ENCODE data around the gene GALC. TPM values are rescaled to one million over a fixed set of nuclear protein-coding genes. Genes with fewer than 3 reads are reported as not detected.

GALC gene
- total RNA-seq, 2 donors from 2014 or later = 22.9 to 24.0 TPM

- no peaks in the 10 kb centered on the region for H3K9me3 ChIP-seq
- ATAC-seq (ENCODE audit: insufficient number of reproducible peaks, low FRiP score, low read depth) (no peak), DNase-seq (ENCODE audit: low spot score) (no peak)
- H3K27ac ChIP-seq = no peak overlapping the region
- H3K36me3 ChIP-seq = no peaks in the 10 kb centered on the region
- TF ChIP-seq CTCF (IDR thresholded peaks at IDR 0.05) = no peak
- H3K4me1 ChIP-seq (ENCODE audit: control insufficient read depth in 1 of 2, low read depth in 2 of 2) = no peaks in the 10 kb centered on the region
- H3K4me3 ChIP-seq = no peak overlapping the region
- no peaks in the 10 kb centered on the region for H3K27me3 ChIP-seq (replicated peaks; ENCODE audit: insufficient read depth)
Measured at GRCh38 chr14:88003425-88003824, 10.4 kb upstream of the GALC start.

GRCh38 chr14:88002421-88003075 lies 9.6 kb upstream of the GALC start:
- Histone ChIP-seq H3K4me3 (no peak overlapping the region), H3K27me3 (replicated peaks; ENCODE audit: insufficient read depth) (no peaks in the 10 kb centered on the region), H3K36me3 (no peaks in the 10 kb centered on the region), H3K9me3 (no peaks in the 10 kb centered on the region), H3K4me1 (ENCODE audit: control insufficient read depth in 1 of 2, low read depth in 2 of 2) (no peaks in the 10 kb centered on the region), H3K27ac (no peak overlapping the region)
- DNase-seq (ENCODE audit: low spot score) (no peak), ATAC-seq (ENCODE audit: insufficient number of reproducible peaks, low FRiP score, low read depth) (no peak)
- no peak for TF ChIP-seq CTCF (IDR thresholded peaks at IDR 0.05)

GRCh38 chr14:87999277-87999676 lies 6.3 kb upstream of the GALC start:
- no peaks in the 10 kb centered on the region for H3K27me3 ChIP-seq (replicated peaks; ENCODE audit: insufficient read depth)
- no peaks in the 10 kb centered on the region for H3K4me1 ChIP-seq (ENCODE audit: control insufficient read depth in 1 of 2, low read depth in 2 of 2)
- no peak for DNase-seq (ENCODE audit: low spot score)
- H3K36me3 ChIP-seq = no peaks in the 10 kb centered on the region
- no peak for ATAC-seq (ENCODE audit: insufficient number of reproducible peaks, low FRiP score, low read depth)
- no peak overlapping the region for H3K27ac ChIP-seq
- H3K4me3 ChIP-seq = no peak overlapping the region
- TF ChIP-seq CTCF (IDR thresholded peaks at IDR 0.05) = no peak
- H3K9me3 ChIP-seq = no peaks in the 10 kb centered on the region

- no peak overlapping the region for H3K27ac ChIP-seq
- H3K9me3 ChIP-seq = no peaks in the 10 kb centered on the region
- TF ChIP-seq CTCF (IDR thresholded peaks at IDR 0.05) = no peak
- no peak overlapping the region for H3K4me3 ChIP-seq
- no peaks in the 10 kb centered on the region for H3K36me3 ChIP-seq
- ATAC-seq (ENCODE audit: insufficient number of reproducible peaks, low FRiP score, low read depth) (no peak), DNase-seq (ENCODE audit: low spot score) (no peak)
- H3K4me1 ChIP-seq (ENCODE audit: control insufficient read depth in 1 of 2, low read depth in 2 of 2) = peaks cover 0 to 7% of the 10 kb centered on the region in 2 donors
- H3K27me3 ChIP-seq (replicated peaks; ENCODE audit: insufficient read depth) = no peaks in the 10 kb centered on the region
Measured at GRCh38 chr14:87998482-87998881, 5.5 kb upstream of the GALC start.

GRCh38 chr14:87996291-87996592 lies 3.3 kb upstream of the GALC start:
- no peak for DNase-seq (ENCODE audit: low spot score)
- Histone ChIP-seq H3K4me3 (no peak overlapping the region), H3K27ac (no peak overlapping the region), H3K9me3 (no peaks in the 10 kb centered on the region), H3K4me1 (ENCODE audit: control insufficient read depth in 1 of 2, low read depth in 2 of 2) (peaks cover 0 to 18% of the 10 kb centered on the region in 2 donors), H3K27me3 (replicated peaks; ENCODE audit: insufficient read depth) (no peaks in the 10 kb centered on the region), H3K36me3 (no peaks in the 10 kb centered on the region)
- ATAC-seq (ENCODE audit: insufficient number of reproducible peaks, low FRiP score, low read depth) = no peak
- TF ChIP-seq CTCF (IDR thresholded peaks at IDR 0.05) = no peak

Measured in thoracic aorta (tissue), 2 donors.